CD14-positive monocyte (primary cell): ENCODE data around the gene LRRK1. TPM values are rescaled to one million over a fixed set of nuclear protein-coding genes. Genes with fewer than 3 reads are reported as not detected.
A peak's percentile ranks its signal among the peaks of the same experiment; 100 is the strongest.

Experiments
- DNase-seq, 3 donors: peaks; one replicate each; pipeline ENCODE4 v3.0.0-alpha.2; 2011 to 2022
- H2AFZ ChIP-seq: 2 replicates; pipeline ENCODE4 v1.6.0; 2012; ENCODE audit warnings: mild to moderate bottlenecking, low read depth, low read length, inconsistent platforms; ENCODE audit not compliant: insufficient read depth, poor library complexity, severe bottlenecking
- H3K27ac ChIP-seq, 2 donors: 1 replicate in 1 of 2; 2 replicates in 1 of 2; pipeline ENCODE4 v1.5.1; 2012 to 2013; ENCODE audit warnings: low read length in 2 of 2, control low read depth in 1 of 2, inconsistent platforms in 1 of 2, low read depth in 1 of 2, mild to moderate bottlenecking in 1 of 2
- H3K27me3 ChIP-seq, 2 donors: one replicate each; pipeline versions ENCODE4 v1.6.0 to v1.6.1; 2011 to 2013; ENCODE audit warnings: low read length in 2 of 2; ENCODE audit not compliant: control insufficient read depth in 2 of 2, insufficient read depth in 2 of 2
- H3K36me3 ChIP-seq, 2 donors: replicated peaks in 1 of 2; 1 replicate in 1 of 2; 2 replicates in 1 of 2; pipeline versions ENCODE4 v1.5.1 to v1.6.1; 2012 to 2013; ENCODE audit warnings: low read length in 2 of 2, control low read depth in 1 of 2, inconsistent platforms in 1 of 2, mild to moderate bottlenecking in 1 of 2; ENCODE audit not compliant: insufficient read depth in 2 of 2, control insufficient read depth in 1 of 2
- H3K4me1 ChIP-seq, 2 donors: 1 replicate in 1 of 2; 2 replicates in 1 of 2; pipeline versions ENCODE4 v1.5.1 to v1.6.1; 2012 to 2013; ENCODE audit warnings: low read length in 2 of 2, control low read depth in 1 of 2, inconsistent platforms in 1 of 2, mild to moderate bottlenecking in 1 of 2, moderate library complexity in 1 of 2; ENCODE audit not compliant: insufficient read depth in 2 of 2, control insufficient read depth in 1 of 2
- H3K4me2 ChIP-seq: replicated peaks from 2 replicates; pipeline ENCODE3; 2012; ENCODE audit warnings: low read length, moderate library complexity, mild to moderate bottlenecking; ENCODE audit not compliant: poor library complexity, severe bottlenecking; ENCODE audit errors: extremely low read depth
- H3K4me3 ChIP-seq, 3 experiments: fragments of 200-600 bp in 1 of 3; sonication (generic) in 1 of 3; replicated peaks in 1 of 3; 1 replicate in 2 of 3; 2 replicates in 1 of 3; pipeline ENCODE4 v1.5.1; 2011 to 2013; ENCODE audit warnings: low read length in 3 of 3, mild to moderate bottlenecking in 3 of 3, control low read depth in 2 of 3, low read depth in 2 of 3, inconsistent platforms in 1 of 3, moderate library complexity in 1 of 3
- H3K79me2 ChIP-seq: 2 replicates; pipeline ENCODE4 v1.6.0; 2012; ENCODE audit warnings: mild to moderate bottlenecking, control low read depth, inconsistent platforms, low read length, moderate library complexity; ENCODE audit not compliant: insufficient read depth
- H3K9ac ChIP-seq: 2 replicates; pipeline ENCODE4 v1.6.0; 2017; ENCODE audit warnings: low read length, mild to moderate bottlenecking; ENCODE audit not compliant: insufficient read depth, poor library complexity, severe bottlenecking
- H3K9me3 ChIP-seq, 2 donors: replicated peaks in 1 of 2; 1 replicate in 1 of 2; 2 replicates in 1 of 2; pipeline versions ENCODE4 v1.5.1 to v1.6.1; 2012 to 2013; ENCODE audit warnings: low read length in 2 of 2, control low read depth in 1 of 2; ENCODE audit not compliant: control insufficient read depth in 1 of 2, insufficient read depth in 1 of 2
- H4K20me1 ChIP-seq: 2 replicates; pipeline ENCODE4 v1.6.0; 2012; ENCODE audit warnings: mild to moderate bottlenecking, low read length, control low read depth, moderate library complexity; ENCODE audit not compliant: insufficient read depth
- H3K27ac Mint-ChIP-seq, 7 donors: one replicate each; pipeline ENCODE4 v1.8.0; 2020; ENCODE audit warnings: mild to moderate bottlenecking in 7 of 7, mixed read lengths in 7 of 7, moderate library complexity in 6 of 7, inconsistent platforms in 2 of 7
- H3K27me3 Mint-ChIP-seq, 3 donors: one replicate each; pipeline ENCODE4 v1.8.0; 2021 to 2022; ENCODE audit warnings: low read depth in 3 of 3, mild to moderate bottlenecking in 3 of 3, mixed read lengths in 3 of 3, moderate library complexity in 3 of 3, inconsistent platforms in 1 of 3
- H3K36me3 Mint-ChIP-seq, 2 donors: one replicate each; pipeline ENCODE4 v1.8.0; 2020; ENCODE audit warnings: mixed read lengths in 2 of 2, inconsistent platforms in 1 of 2, mild to moderate bottlenecking in 1 of 2
- H3K4me1 Mint-ChIP-seq: one replicate; pipeline ENCODE4 v1.8.0; 2020; ENCODE audit warnings: mild to moderate bottlenecking, mixed read lengths
- H3K4me3 Mint-ChIP-seq, 2 donors: one replicate each; pipeline ENCODE4 v1.8.0; 2020; ENCODE audit warnings: mild to moderate bottlenecking in 2 of 2, mixed read lengths in 2 of 2, moderate library complexity in 1 of 2
- H3K9me3 Mint-ChIP-seq, 7 donors: one replicate each; pipeline ENCODE4 v1.8.0; 2020 to 2022; ENCODE audit warnings: mixed read lengths in 7 of 7, mild to moderate bottlenecking in 6 of 7, moderate library complexity in 6 of 7, inconsistent platforms in 2 of 7
- WGBS: methylation state at CpG from one replicate; pipeline ENCODE4 v1.1.5; 2013; ENCODE audit warnings: missing lambda C conversion rate; ENCODE audit not compliant: insufficient coverage; 5-methylcytosine and 5-hydroxymethylcytosine counted together
- intact Hi-C, 2 donors: fragments of 100-400 bp; cut with micrococcal nuclease; formaldehyde crosslinking; loops; one replicate each; pipeline versions ENCODE4 v1.15.0 to v1.15.1; 2023
- polyA plus RNA-seq, 3 donors: library from polyadenylated mRNA; depleted of rRNA in 1 of 3; unstranded in 2 of 3; stranded (reverse) in 1 of 3; fragments of 300-500 nt in 2 of 3; fragments of >200 nt in 1 of 3; fragmentation: Illumina TruSeq in 2 of 3; gene quantifications; 1 replicate in 2 of 3; 2 replicates in 1 of 3; pipeline ENCODE4 v1.2.3, GENCODE V29; 2012 to 2021
- TF ChIP-seq, protein P1 (sequence below): fragments of 200-600 bp; IDR thresholded peaks from one replicate; pipeline ENCODE4 v1.8.0; 2022; ENCODE audit warnings: antibody characterized with exemption, mild to moderate bottlenecking

The LRRK1 gene
- polyA plus RNA-seq, 3 donors, result 1.7 to 18.9 (median 5.4) TPM

DNA sequence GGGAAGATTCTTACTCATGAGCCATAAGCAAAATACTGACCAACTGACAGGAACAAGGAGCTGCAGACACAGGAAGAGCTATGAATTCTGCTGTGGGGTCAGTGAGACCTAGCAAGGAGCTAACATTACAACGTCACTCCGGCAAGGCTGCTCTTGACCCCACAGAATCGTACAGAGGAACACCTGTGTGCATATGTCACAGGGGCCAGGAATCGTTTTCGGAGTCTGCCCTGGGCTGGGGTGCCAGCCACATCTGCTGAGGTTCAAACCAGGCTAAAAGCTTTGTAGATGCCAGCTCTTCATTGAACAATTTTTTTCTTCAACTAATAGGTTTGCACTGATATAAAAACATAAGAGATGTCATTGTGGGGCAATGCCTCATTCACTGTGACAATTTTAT is 82.6 kb downstream of the LRRK1 start:
- no peaks in the 10 kb centered on the region for H3K27me3 ChIP-seq
- 99% methylated on average over 5 of the region's 5 CpGs for WGBS

DNA sequence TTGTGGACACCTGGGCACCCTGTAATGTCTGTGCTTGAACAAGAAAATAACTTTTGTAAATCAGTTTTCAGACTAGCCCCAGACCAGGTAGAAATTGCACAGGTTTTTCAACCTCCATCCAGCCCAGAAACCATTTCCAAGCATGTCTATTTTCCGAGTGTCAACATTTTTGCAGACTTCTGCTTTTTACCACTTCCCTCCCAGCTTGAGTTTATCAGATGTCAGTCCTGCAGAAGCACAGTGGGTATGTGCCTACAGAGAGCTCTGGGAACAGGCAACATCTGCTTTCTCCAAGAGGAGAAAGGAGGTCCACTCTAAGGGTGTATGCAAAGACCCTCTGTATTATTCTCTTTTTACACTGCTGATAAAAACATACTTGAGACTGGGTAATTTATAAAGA is 83.9 kb downstream of the LRRK1 start:
- H3K27ac ChIP-seq, result no peak overlapping the region
- intact Hi-C loops, result loop anchor here in 1 of 2 donors (10.0 kb wide), 1 partner anchor 48 kb away; no protein-coding TSS in a partner anchor
- H3K4me1 ChIP-seq, result peaks cover 22% of the 10 kb centered on the region in 2 donors
- H3K4me3 Mint-ChIP-seq, result no peak overlapping the region
- H3K9ac ChIP-seq, result no peak overlapping the region
- no peaks in the 10 kb centered on the region for H3K79me2 ChIP-seq
- no peak overlapping the region for H2AFZ ChIP-seq
- H3K27me3 ChIP-seq, result peaks cover 0 to 5% of the 10 kb centered on the region in 2 donors
- H3K36me3 Mint-ChIP-seq, result peaks cover 55 to 61% of the 10 kb centered on the region in 2 donors
- peaks cover 10% of the 10 kb centered on the region for H4K20me1 ChIP-seq
- no peak overlapping the region for H3K4me2 ChIP-seq
- WGBS, result no CpG with 5 or more reads among the region's 1 CpG
- peaks cover 15 to 53% of the 10 kb centered on the region in 2 donors for H3K36me3 ChIP-seq
- peaks cover 23% of the 10 kb centered on the region for H3K4me1 Mint-ChIP-seq
- H3K27me3 Mint-ChIP-seq, result peaks cover 9 to 12% (median 9%) of the 10 kb centered on the region in 3 donors
- H3K9me3 ChIP-seq, result peaks cover 0 to 10% of the 10 kb centered on the region in 2 donors
- no peak overlapping the region for H3K4me3 ChIP-seq
- H3K27ac Mint-ChIP-seq, result peak overlapping the region in 3 of 7 donors; percentile 9 to 78 (median 64)
- H3K9me3 Mint-ChIP-seq, result peaks cover 0 to 14% (median 8%) of the 10 kb centered on the region in 7 donors
- TF ChIP-seq, protein P1, sequence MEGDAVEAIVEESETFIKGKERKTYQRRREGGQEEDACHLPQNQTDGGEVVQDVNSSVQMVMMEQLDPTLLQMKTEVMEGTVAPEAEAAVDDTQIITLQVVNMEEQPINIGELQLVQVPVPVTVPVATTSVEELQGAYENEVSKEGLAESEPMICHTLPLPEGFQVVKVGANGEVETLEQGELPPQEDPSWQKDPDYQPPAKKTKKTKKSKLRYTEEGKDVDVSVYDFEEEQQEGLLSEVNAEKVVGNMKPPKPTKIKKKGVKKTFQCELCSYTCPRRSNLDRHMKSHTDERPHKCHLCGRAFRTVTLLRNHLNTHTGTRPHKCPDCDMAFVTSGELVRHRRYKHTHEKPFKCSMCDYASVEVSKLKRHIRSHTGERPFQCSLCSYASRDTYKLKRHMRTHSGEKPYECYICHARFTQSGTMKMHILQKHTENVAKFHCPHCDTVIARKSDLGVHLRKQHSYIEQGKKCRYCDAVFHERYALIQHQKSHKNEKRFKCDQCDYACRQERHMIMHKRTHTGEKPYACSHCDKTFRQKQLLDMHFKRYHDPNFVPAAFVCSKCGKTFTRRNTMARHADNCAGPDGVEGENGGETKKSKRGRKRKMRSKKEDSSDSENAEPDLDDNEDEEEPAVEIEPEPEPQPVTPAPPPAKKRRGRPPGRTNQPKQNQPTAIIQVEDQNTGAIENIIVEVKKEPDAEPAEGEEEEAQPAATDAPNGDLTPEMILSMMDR, result no peak
- peak in 1 of 3 donors; percentile 26 for DNase-seq

More for the DNA sequence above, 82.6 kb downstream of the LRRK1 start:
- intact Hi-C loops, result loop anchor here in 1 of 2 donors (10.0 kb wide), 1 partner anchor 47 kb away; no protein-coding TSS in a partner anchor
- peaks cover 11% of the 10 kb centered on the region for H3K4me1 Mint-ChIP-seq
- no peak overlapping the region for H3K4me2 ChIP-seq
- no peak overlapping the region for H3K4me3 ChIP-seq
- no peak overlapping the region for H2AFZ ChIP-seq
- H3K36me3 Mint-ChIP-seq, result peaks cover 64 to 67% of the 10 kb centered on the region in 2 donors
- H3K9me3 ChIP-seq, result peaks cover 0 to 10% of the 10 kb centered on the region in 2 donors
- H3K9me3 Mint-ChIP-seq, result peaks cover 0 to 14% (median 8%) of the 10 kb centered on the region in 7 donors
- no peak overlapping the region for H3K4me3 Mint-ChIP-seq
- TF ChIP-seq, protein P1, result no peak
- no peaks in the 10 kb centered on the region for H3K79me2 ChIP-seq
- DNase-seq, result no peak
- no peak overlapping the region for H3K9ac ChIP-seq
- no peaks in the 10 kb centered on the region for H3K27me3 Mint-ChIP-seq
- H3K27ac Mint-ChIP-seq, result peak overlapping the region in 1 of 7 donors; percentile 47
- peaks cover 9 to 10% of the 10 kb centered on the region in 2 donors for H3K4me1 ChIP-seq
- peaks cover 18 to 63% of the 10 kb centered on the region in 2 donors for H3K36me3 ChIP-seq
- H4K20me1 ChIP-seq, result no peaks in the 10 kb centered on the region
- H3K27ac ChIP-seq, result no peak overlapping the region
